ENCODE measurements around the gene F2. TPM values are rescaled to one million over a fixed set of nuclear protein-coding genes. Genes with fewer than 3 reads are reported as not detected.

F2 gene
- total and polyA plus RNA-seq, 5 donors from 2014 or later, result not detected

DNA sequence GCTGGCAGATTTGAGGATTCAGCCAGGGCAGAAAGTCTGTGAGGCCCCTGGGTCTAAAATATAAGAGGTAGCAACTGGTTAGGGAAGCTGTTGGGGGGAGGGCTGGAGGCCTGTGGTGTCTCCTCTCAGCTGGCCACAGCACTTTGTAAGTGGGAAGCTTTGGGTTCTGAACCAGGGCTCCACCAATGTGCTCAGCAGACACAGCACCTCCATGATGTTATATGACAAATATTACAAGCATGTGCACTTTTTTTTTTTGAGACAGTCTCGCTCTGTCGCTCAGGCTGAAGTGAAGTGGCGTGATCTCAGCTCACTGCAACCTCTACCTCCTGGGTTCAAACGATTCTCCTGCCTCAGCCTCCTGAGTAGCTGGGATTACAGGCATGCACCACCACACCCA is 26.6 kb upstream of the F2 start:
- Mint-ChIP-seq H3K36me3 (peaks cover 20% of the 10 kb centered on the region), H3K27ac (no peak overlapping the region), H3K9me3 (no peaks in the 10 kb centered on the region), H3K4me1 (peaks cover 0 to 41% (median 9%) of the 10 kb centered on the region in 4 donors), H3K27me3 (no peaks in the 10 kb centered on the region), H3K4me3 (no peak overlapping the region)
- H3K27ac ChIP-seq (ENCODE audit: insufficient read depth, low read length, poor library complexity, severe bottlenecking), result no peak overlapping the region
- ATAC-seq (ENCODE audit: low read depth in 2 of 2) (no peak), DNase-seq (no peak)
- H3K36me3 ChIP-seq (ENCODE audit: control insufficient read depth, insufficient read depth, low read length), result peaks cover 75% of the 10 kb centered on the region
- no peaks in the 10 kb centered on the region for H3K27me3 ChIP-seq (ENCODE audit: control insufficient read depth, insufficient read depth, low read length)
- no peak overlapping the region for H3K4me3 ChIP-seq (ENCODE audit: low read depth, low read length)
- H3K9me3 ChIP-seq (ENCODE audit: control insufficient read depth in 2 of 2, low read length in 2 of 2), result no peaks in the 10 kb centered on the region
- H3K4me1 ChIP-seq (ENCODE audit: control insufficient read depth, insufficient read depth, low read length, poor library complexity, severe bottlenecking), result peaks cover 19% of the 10 kb centered on the region

DNA sequence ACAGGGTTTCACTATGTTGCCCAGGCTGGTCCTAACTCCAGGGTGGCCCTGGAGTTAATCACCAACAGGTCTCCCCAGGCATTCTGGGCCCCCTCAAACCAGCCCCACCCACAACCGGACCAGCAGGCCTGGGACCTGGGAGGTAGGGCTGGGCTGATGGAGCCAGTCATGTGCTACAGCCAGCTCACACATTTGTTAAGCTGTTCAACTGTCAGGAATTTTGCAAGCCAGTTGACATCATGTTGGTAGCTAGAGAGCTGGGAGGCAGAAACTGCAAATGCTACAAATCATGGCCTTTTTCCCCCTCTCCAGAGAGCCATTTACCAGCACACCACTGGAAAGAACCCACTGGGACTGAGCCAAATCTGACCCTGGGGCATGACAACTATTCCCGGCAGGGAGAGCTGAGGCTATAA is 25.4 kb upstream of the F2 start:
- Mint-ChIP-seq H3K27me3 (no peaks in the 10 kb centered on the region), H3K27ac (peak overlapping the region in 1 of 3 donors; percentile 14), H3K36me3 (peaks cover 18% of the 10 kb centered on the region), H3K4me3 (no peak overlapping the region), H3K4me1 (peaks cover 0 to 45% (median 16%) of the 10 kb centered on the region in 4 donors), H3K9me3 (no peaks in the 10 kb centered on the region)
- H3K4me3 ChIP-seq (ENCODE audit: low read depth, low read length), result no peak overlapping the region
- peaks cover 30% of the 10 kb centered on the region for H3K4me1 ChIP-seq (ENCODE audit: control insufficient read depth, insufficient read depth, low read length, poor library complexity, severe bottlenecking)
- H3K27ac ChIP-seq (ENCODE audit: insufficient read depth, low read length, poor library complexity, severe bottlenecking), result no peak overlapping the region
- DNase-seq (no peak), ATAC-seq (ENCODE audit: low read depth in 2 of 2) (no peak)
- H3K27me3 ChIP-seq (ENCODE audit: control insufficient read depth, insufficient read depth, low read length), result no peaks in the 10 kb centered on the region
- H3K9me3 ChIP-seq (ENCODE audit: control insufficient read depth in 2 of 2, low read length in 2 of 2), result no peaks in the 10 kb centered on the region
- peaks cover 65% of the 10 kb centered on the region for H3K36me3 ChIP-seq (ENCODE audit: control insufficient read depth, insufficient read depth, low read length)

- Histone ChIP-seq H3K9me3 (ENCODE audit: control insufficient read depth in 2 of 2, low read length in 2 of 2) (no peaks in the 10 kb centered on the region), H3K36me3 (ENCODE audit: control insufficient read depth, insufficient read depth, low read length) (peaks cover 62% of the 10 kb centered on the region), H3K27me3 (ENCODE audit: control insufficient read depth, insufficient read depth, low read length) (no peaks in the 10 kb centered on the region), H3K27ac (ENCODE audit: insufficient read depth, low read length, poor library complexity, severe bottlenecking) (no peak overlapping the region), H3K4me3 (ENCODE audit: low read depth, low read length) (no peak overlapping the region), H3K4me1 (ENCODE audit: control insufficient read depth, insufficient read depth, low read length, poor library complexity, severe bottlenecking) (peaks cover 35% of the 10 kb centered on the region)
- ATAC-seq (ENCODE audit: low read depth in 2 of 2) (no peak), DNase-seq (no peak)
- Mint-ChIP-seq H3K4me1 (peaks cover 4 to 48% (median 19%) of the 10 kb centered on the region in 4 donors), H3K27ac (peak overlapping the region in 2 of 3 donors; percentile 71), H3K27me3 (no peaks in the 10 kb centered on the region), H3K36me3 (peaks cover 17% of the 10 kb centered on the region), H3K9me3 (no peaks in the 10 kb centered on the region), H3K4me3 (no peak overlapping the region)
Measured at GRCh38 chr11:46694072-46694471, 24.9 kb upstream of the F2 start.

DNA sequence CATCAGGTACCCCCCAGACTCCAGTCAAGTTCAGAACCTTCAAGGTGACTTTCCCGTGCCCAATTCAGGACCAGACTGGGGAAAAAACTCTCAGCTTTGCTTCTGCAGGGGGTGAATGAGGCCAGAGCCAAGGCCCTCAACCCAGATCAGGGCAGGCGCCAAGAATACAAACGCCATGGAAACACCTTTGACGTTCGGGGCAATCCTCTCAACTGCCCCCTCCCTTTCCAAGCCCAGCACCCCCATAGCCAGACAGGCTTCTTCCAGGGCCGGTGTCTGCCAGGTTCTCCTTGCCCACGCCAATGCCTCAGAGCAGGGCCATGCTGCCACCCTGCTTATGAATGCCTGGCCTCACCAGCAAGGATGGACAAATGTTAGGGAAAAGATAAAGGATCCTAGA is 24.4 kb upstream of the F2 start:
- Mint-ChIP-seq H3K9me3 (no peaks in the 10 kb centered on the region), H3K36me3 (peaks cover 15% of the 10 kb centered on the region), H3K4me3 (no peak overlapping the region), H3K27ac (no peak overlapping the region), H3K4me1 (peaks cover 5 to 50% (median 21%) of the 10 kb centered on the region in 4 donors), H3K27me3 (no peaks in the 10 kb centered on the region)
- no peak for ATAC-seq (ENCODE audit: low read depth in 2 of 2)
- no peaks in the 10 kb centered on the region for H3K27me3 ChIP-seq (ENCODE audit: control insufficient read depth, insufficient read depth, low read length)
- H3K4me3 ChIP-seq (ENCODE audit: low read depth, low read length), result no peak overlapping the region
- no peak for DNase-seq
- peaks cover 40% of the 10 kb centered on the region for H3K4me1 ChIP-seq (ENCODE audit: control insufficient read depth, insufficient read depth, low read length, poor library complexity, severe bottlenecking)
- H3K27ac ChIP-seq (ENCODE audit: insufficient read depth, low read length, poor library complexity, severe bottlenecking), result no peak overlapping the region
- H3K9me3 ChIP-seq (ENCODE audit: control insufficient read depth in 2 of 2, low read length in 2 of 2), result no peaks in the 10 kb centered on the region
- peaks cover 60% of the 10 kb centered on the region for H3K36me3 ChIP-seq (ENCODE audit: control insufficient read depth, insufficient read depth, low read length)

- peaks cover 56% of the 10 kb centered on the region for H3K36me3 ChIP-seq (ENCODE audit: control insufficient read depth, insufficient read depth, low read length)
- peaks cover 15% of the 10 kb centered on the region for H3K36me3 Mint-ChIP-seq
Measured at GRCh38 chr11:46695345-46696211, 23.4 kb upstream of the F2 start.

GRCh38 chr11:46696212-46696558 is 22.8 kb upstream of the F2 start:
- Histone ChIP-seq H3K4me3 (ENCODE audit: low read depth, low read length) (no peak overlapping the region), H3K27ac (ENCODE audit: insufficient read depth, low read length, poor library complexity, severe bottlenecking) (no peak overlapping the region), H3K36me3 (ENCODE audit: control insufficient read depth, insufficient read depth, low read length) (peaks cover 50% of the 10 kb centered on the region), H3K27me3 (ENCODE audit: control insufficient read depth, insufficient read depth, low read length) (no peaks in the 10 kb centered on the region), H3K4me1 (ENCODE audit: control insufficient read depth, insufficient read depth, low read length, poor library complexity, severe bottlenecking) (peaks cover 50% of the 10 kb centered on the region), H3K9me3 (ENCODE audit: control insufficient read depth in 2 of 2, low read length in 2 of 2) (no peaks in the 10 kb centered on the region)
- Mint-ChIP-seq H3K4me3 (peak overlapping the region in 3 of 4 donors; percentile 5 to 75 (median 13)), H3K9me3 (peaks cover 0 to under 1% (median 0%) of the 10 kb centered on the region in 7 donors), H3K27ac (peak overlapping the region in 2 of 3 donors; percentile 17 to 59), H3K4me1 (peaks cover 5 to 55% (median 27%) of the 10 kb centered on the region in 4 donors), H3K36me3 (peaks cover 14% of the 10 kb centered on the region), H3K27me3 (no peaks in the 10 kb centered on the region)
- no peak for ATAC-seq (ENCODE audit: low read depth in 2 of 2)
- DNase-seq, result no peak

More at GRCh38 chr11:46695345-46696211, 23.4 kb upstream of the F2 start:
- H3K27ac ChIP-seq (ENCODE audit: insufficient read depth, low read length, poor library complexity, severe bottlenecking), result no peak overlapping the region
- Mint-ChIP-seq H3K4me3 (no peak overlapping the region), H3K9me3 (no peaks in the 10 kb centered on the region), H3K27me3 (no peaks in the 10 kb centered on the region), H3K4me1 (peaks cover 5 to 55% (median 25%) of the 10 kb centered on the region in 4 donors), H3K27ac (peak overlapping the region in 2 of 3 donors; percentile 17 to 79)
- no peak for DNase-seq
- no peak for ATAC-seq (ENCODE audit: low read depth in 2 of 2)
- H3K4me1 ChIP-seq (ENCODE audit: control insufficient read depth, insufficient read depth, low read length, poor library complexity, severe bottlenecking), result peaks cover 47% of the 10 kb centered on the region
- H3K4me3 ChIP-seq (ENCODE audit: low read depth, low read length), result no peak overlapping the region
- no peaks in the 10 kb centered on the region for H3K27me3 ChIP-seq (ENCODE audit: control insufficient read depth, insufficient read depth, low read length)
- H3K9me3 ChIP-seq (ENCODE audit: control insufficient read depth in 2 of 2, low read length in 2 of 2), result no peaks in the 10 kb centered on the region

DNA sequence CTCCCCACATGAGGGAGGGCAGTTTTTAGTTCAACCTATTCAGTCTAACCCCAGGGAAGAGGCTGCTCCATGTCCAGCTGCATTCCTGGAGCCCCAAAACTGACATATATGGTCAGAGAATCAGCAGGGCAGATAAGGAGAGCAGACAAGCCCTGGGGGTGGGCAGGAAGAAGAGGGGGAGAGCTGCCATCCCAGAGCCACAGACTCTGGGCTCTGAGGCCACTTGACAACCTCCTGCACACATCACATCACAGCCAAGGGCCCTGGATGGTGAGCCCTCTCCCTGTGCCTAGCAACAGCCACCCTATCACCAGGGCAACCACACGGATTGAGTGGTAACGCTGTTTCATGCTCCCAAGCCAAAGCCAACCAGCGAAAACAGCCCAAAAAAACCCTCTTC is 21.7 kb upstream of the F2 start:
- Mint-ChIP-seq H3K4me3 (peak overlapping the region; percentile 65 to 99 (median 76)), H3K27ac (peak overlapping the region in 1 of 3 donors; percentile 91), H3K9me3 (peaks cover 0 to 2% (median 0%) of the 10 kb centered on the region in 7 donors), H3K36me3 (peaks cover 20% of the 10 kb centered on the region), H3K27me3 (no peaks in the 10 kb centered on the region), H3K4me1 (peaks cover 9 to 67% (median 35%) of the 10 kb centered on the region in 4 donors)
- no peak for DNase-seq
- no peaks in the 10 kb centered on the region for H3K27me3 ChIP-seq (ENCODE audit: control insufficient read depth, insufficient read depth, low read length)
- peaks cover 41% of the 10 kb centered on the region for H3K36me3 ChIP-seq (ENCODE audit: control insufficient read depth, insufficient read depth, low read length)
- no peaks in the 10 kb centered on the region for H3K9me3 ChIP-seq (ENCODE audit: control insufficient read depth in 2 of 2, low read length in 2 of 2)
- H3K4me3 ChIP-seq (ENCODE audit: low read depth, low read length), result no peak overlapping the region
- peaks cover 62% of the 10 kb centered on the region for H3K4me1 ChIP-seq (ENCODE audit: control insufficient read depth, insufficient read depth, low read length, poor library complexity, severe bottlenecking)
- no peak for ATAC-seq (ENCODE audit: low read depth in 2 of 2)
- H3K27ac ChIP-seq (ENCODE audit: insufficient read depth, low read length, poor library complexity, severe bottlenecking), result peak overlapping the region; percentile 8
